Cardiac muscle cell (in vitro differentiated cells and primary cell): ENCODE results near the gene GPR176. TPM values are rescaled to one million over a fixed set of nuclear protein-coding genes. Genes with fewer than 3 reads are reported as not detected.

ENCODE experiments used
- DNase-seq, 2 donors: peaks; one replicate each; pipeline versions ENCODE4 v3.0.0 to v3.0.0-alpha.2; 2010 to 2017; ENCODE audit warnings: low read depth in 1 of 2, low spot score in 1 of 2
- H3K27ac ChIP-seq: fragments of 200-600 bp; sonication (generic); 2 replicates; pipeline ENCODE4 v1.5.1; 2016
- H3K27me3 ChIP-seq: fragments of 200-600 bp; sonication (generic); 2 replicates; pipeline ENCODE4 v1.6.0; 2016; ENCODE audit warnings: control low read depth
- H3K36me3 ChIP-seq: fragments of 200-600 bp; sonication (generic); 2 replicates; pipeline ENCODE4 v1.5.1; 2016; ENCODE audit warnings: control low read depth
- H3K4me1 ChIP-seq: fragments of 200-600 bp; sonication (generic); 2 replicates; pipeline ENCODE4 v1.8.1; 2017; ENCODE audit warnings: low read depth, mild to moderate bottlenecking, mixed run types
- H3K4me3 ChIP-seq: fragments of 200-600 bp; sonication (generic); 2 replicates; pipeline ENCODE4 v1.5.1; 2016; ENCODE audit warnings: mild to moderate bottlenecking
- H3K9me3 ChIP-seq: fragments of 200-600 bp; sonication (generic); 2 replicates; pipeline ENCODE4 v1.5.1; 2017; ENCODE audit warnings: low read depth, mild to moderate bottlenecking, control low read depth
- polyA plus RNA-seq: library from polyadenylated mRNA; unstranded; fragments of >200 nt; fragmentation: Nextera tagmentation; extraction: Ambion mirVana; gene quantifications from 2 replicates; pipeline ENCODE4 v1.2.1, GENCODE V29; 2016
- total RNA-seq: library from RNA; depleted of rRNA; stranded (reverse); fragments of >200 nt; gene quantifications from 2 replicates; pipeline ENCODE4 v1.2.3, GENCODE V29; 2016
- TF ChIP-seq, protein P1 (sequence below): IDR thresholded peaks from 2 replicates; pipeline ENCODE4 v1.5.1; 2012; ENCODE audit warnings: low read depth, mild to moderate bottlenecking, low read length

Gene GPR176
- total and polyA plus RNA-seq, 2 experiments from 2014 or later = 1.4 to 5.6 TPM

DNA sequence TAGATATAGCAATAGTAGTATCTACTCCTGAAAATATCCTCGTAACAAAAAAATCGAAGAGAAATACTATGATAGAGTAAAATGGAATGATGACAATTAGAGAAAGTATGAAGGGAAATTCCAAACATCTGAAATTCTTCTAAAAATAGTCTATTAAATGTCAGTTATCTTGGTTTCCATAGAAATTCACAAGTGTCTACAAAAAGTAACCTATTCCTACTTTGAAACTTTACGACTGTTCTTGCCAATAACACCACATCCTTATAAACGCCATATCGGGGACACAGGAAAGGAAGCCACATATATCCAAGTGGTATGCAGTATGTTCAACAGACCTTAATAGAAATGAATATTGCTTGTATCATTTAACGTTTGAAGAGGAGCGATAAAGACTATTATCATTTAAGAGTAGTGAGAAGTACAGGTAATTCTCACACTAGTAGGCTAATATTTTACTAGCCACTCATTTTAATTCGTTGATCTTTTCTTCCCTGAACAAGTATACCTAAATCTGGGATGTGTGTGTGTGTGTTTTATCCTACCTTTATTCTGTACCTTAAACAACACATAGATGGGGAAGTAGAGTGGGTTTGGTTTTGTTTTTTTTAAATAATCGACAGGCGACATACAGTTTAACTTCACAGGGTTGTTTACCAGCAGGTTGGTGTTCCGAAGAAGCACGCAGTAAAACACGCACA, 1.2 kb downstream of the GPR176 start:
- H3K27ac ChIP-seq = no peak overlapping the region
- TF ChIP-seq, protein P1, sequence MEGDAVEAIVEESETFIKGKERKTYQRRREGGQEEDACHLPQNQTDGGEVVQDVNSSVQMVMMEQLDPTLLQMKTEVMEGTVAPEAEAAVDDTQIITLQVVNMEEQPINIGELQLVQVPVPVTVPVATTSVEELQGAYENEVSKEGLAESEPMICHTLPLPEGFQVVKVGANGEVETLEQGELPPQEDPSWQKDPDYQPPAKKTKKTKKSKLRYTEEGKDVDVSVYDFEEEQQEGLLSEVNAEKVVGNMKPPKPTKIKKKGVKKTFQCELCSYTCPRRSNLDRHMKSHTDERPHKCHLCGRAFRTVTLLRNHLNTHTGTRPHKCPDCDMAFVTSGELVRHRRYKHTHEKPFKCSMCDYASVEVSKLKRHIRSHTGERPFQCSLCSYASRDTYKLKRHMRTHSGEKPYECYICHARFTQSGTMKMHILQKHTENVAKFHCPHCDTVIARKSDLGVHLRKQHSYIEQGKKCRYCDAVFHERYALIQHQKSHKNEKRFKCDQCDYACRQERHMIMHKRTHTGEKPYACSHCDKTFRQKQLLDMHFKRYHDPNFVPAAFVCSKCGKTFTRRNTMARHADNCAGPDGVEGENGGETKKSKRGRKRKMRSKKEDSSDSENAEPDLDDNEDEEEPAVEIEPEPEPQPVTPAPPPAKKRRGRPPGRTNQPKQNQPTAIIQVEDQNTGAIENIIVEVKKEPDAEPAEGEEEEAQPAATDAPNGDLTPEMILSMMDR = no peak
- no peaks in the 10 kb centered on the region for H3K4me1 ChIP-seq
- H3K4me3 ChIP-seq = peak overlapping the region; percentile 42
- DNase-seq = peak in 1 of 2 donors; percentile 78
- peaks cover 24% of the 10 kb centered on the region for H3K27me3 ChIP-seq
- H3K9me3 ChIP-seq = no peaks in the 10 kb centered on the region
- H3K36me3 ChIP-seq = no peaks in the 10 kb centered on the region

DNA sequence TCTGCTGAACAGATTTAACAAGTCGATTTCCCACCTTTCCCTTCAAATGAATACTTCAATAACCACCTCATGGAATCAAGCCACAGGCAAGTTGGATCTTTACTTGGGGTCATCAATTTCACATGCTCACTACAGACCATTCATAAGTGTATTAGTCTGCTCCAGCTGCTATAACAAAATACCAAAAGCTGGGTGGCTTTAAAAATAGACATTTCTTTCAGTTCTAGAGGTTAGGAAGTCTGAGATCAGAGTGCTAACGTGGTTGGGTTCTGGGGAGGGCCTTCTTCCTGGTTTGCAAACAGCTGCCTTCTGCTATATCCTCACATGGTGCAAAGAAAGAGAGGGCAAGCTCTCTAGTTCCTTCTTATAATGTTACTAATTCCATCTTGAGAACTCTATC, 5.1 kb downstream of the GPR176 start:
- Histone ChIP-seq H3K27me3 (peaks cover 18% of the 10 kb centered on the region), H3K4me3 (no peak overlapping the region)
- TF ChIP-seq, protein P1 = no peak

DNA sequence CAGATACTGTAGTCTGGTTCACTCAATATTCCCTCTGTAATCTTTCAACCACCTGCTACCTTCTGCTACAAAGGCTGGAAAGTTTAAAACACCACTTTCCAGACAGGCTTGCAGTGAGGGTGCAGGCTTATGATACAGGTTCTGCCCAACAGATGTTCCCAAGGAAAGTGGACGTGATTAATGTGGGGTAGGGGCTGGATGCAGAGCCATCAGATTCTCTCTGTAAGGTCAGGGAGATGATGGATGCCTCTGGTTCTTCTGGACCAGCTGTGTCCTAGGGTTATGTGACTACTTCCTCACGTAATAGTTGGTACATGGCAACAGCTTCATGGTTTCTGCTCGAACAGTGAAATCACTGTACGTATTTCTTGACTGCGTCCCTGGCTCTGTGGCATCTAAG, 11.1 kb downstream of the GPR176 start:
- H3K27me3 ChIP-seq = no peaks in the 10 kb centered on the region
- H3K4me3 ChIP-seq = no peak overlapping the region
- TF ChIP-seq, protein P1 = no peak
- no peaks in the 10 kb centered on the region for H3K4me1 ChIP-seq
- H3K36me3 ChIP-seq = no peaks in the 10 kb centered on the region
- no peak for DNase-seq
- no peak overlapping the region for H3K27ac ChIP-seq
- H3K9me3 ChIP-seq = no peaks in the 10 kb centered on the region

More for the DNA sequence above, 5.1 kb downstream of the GPR176 start:
- no peak for DNase-seq
- H3K9me3 ChIP-seq = no peaks in the 10 kb centered on the region
- no peak overlapping the region for H3K27ac ChIP-seq
- no peaks in the 10 kb centered on the region for H3K4me1 ChIP-seq
- H3K36me3 ChIP-seq = no peaks in the 10 kb centered on the region

DNA sequence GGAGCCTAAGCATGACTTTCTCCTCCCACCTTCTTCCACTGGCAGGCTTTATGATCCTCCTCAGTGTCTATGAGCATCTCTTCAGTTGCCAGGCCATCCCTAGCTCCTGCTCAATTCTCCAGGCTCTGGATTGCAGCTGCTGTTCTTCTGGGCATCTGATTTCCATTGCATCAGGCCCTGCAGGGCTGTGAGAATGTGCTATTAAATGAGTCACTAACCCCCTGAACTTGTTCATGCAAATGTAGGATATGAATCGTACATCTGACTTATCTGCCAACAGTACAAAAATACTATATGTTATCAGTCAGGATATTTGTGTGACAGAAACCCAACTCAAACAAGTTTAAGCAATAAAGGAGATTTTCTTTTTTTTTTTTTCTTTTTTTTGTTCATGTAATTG, 11.9 kb downstream of the GPR176 start:
- Histone ChIP-seq H3K36me3 (no peaks in the 10 kb centered on the region), H3K9me3 (no peaks in the 10 kb centered on the region), H3K27me3 (no peaks in the 10 kb centered on the region), H3K4me3 (no peak overlapping the region), H3K4me1 (no peaks in the 10 kb centered on the region), H3K27ac (no peak overlapping the region)
- peak in 1 of 2 donors; percentile 89 for DNase-seq
- TF ChIP-seq, protein P1 = no peak

DNA sequence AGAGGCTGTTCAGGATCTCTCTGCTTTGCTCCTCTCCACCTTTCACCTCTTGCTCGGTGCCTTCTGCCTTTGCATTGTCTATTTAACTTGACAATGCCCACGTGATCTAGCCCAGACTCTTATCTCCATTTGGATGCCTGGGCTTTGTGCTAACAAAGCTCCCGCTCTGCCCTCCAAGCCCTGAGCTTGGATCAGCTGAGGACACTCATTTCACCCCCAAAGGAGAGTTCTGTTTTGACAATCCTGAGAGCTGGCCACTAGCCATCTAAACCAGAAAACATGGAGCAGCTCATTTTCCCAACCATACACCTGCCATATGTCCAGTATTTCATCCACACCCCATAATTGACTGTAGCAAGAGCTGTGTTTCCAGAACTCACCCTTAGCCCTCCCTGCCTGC, 12.8 kb downstream of the GPR176 start:
- no peak overlapping the region for H3K27ac ChIP-seq
- no peaks in the 10 kb centered on the region for H3K36me3 ChIP-seq
- H3K9me3 ChIP-seq = no peaks in the 10 kb centered on the region
- H3K4me3 ChIP-seq = no peak overlapping the region
- no peak for DNase-seq
- no peaks in the 10 kb centered on the region for H3K4me1 ChIP-seq
- TF ChIP-seq, protein P1 = no peak
- H3K27me3 ChIP-seq = no peaks in the 10 kb centered on the region

DNA sequence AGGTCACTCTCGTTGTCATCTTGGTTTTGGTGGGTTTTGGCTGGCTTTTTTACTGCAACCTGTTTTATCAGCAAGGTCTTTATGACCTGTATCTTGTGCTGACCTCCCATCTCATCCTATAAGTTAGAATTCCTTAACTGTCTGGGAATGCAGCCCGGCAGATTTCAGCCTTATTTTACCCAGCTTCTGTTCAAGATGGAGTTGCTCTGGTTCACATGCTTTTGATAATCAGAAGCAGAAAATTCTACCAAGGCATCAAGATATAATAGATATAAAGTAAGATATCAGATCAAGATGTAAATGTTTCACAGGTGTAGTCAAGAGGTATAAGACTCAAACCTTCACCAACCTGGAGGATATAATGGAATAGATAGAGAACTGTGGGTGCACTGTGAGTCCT, 16.0 kb downstream of the GPR176 start:
- no peaks in the 10 kb centered on the region for H3K9me3 ChIP-seq
- no peak for DNase-seq
- no peaks in the 10 kb centered on the region for H3K27me3 ChIP-seq
- TF ChIP-seq, protein P1 = no peak
- H3K27ac ChIP-seq = no peak overlapping the region
- no peak overlapping the region for H3K4me3 ChIP-seq
- no peaks in the 10 kb centered on the region for H3K36me3 ChIP-seq
- no peaks in the 10 kb centered on the region for H3K4me1 ChIP-seq
